Stomach (tissue), 4 donors: ENCODE data around the gene KANK3.

Source experiments
- EP300 ChIP-seq: sonication (generic); formaldehyde crosslinking; IDR thresholded peaks from one replicate; pipeline ENCODE4 v1.6.1; 2017; ENCODE audit warnings: antibody characterized with exemption
- TF ChIP-seq, protein P1 (sequence below), 7 experiments: fragments of 450-650 bp in 4 of 7; fragments of 200-600 bp in 3 of 7; sonication (generic) in 3 of 7; IDR thresholded peaks; one replicate each; pipeline ENCODE4 v1.5.1; 2016 to 2019; ENCODE audit warnings: antibody characterized with exemption in 7 of 7, control low read depth in 2 of 7, mild to moderate bottlenecking in 1 of 7

DNA sequence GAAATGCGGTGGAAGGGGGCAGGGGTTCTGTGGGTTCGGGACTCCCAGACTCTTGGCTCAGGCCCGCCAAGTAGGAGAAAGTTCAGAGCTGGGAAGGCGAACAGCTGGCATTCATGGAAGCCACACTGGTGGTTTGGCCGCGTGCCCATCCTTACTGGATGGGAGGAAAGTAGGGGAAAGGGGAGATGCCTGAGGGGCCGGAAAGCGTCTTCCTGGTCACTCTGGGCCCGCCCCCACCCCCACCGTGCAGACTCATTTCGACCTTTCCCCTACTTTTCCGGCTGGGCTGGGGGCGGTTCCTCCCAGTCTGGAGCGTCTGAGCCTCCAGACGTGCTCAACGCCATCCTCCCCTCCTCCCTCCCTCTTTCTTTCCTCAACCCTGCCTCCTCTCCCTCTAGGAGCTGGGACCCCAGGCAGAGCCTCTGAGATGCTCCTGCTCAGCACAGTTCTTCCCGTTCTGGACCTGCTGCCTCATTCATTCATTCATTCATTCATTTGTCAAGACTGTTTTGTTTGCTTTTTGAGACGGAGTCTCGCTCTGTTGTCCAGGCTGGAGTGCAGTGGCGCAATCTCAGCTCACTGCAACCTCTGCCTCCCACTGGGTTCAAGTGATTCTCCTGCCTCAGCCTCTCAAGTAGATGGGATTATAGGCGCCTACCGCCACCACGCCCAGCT is 24.4 kb upstream of the KANK3 start:
- TF ChIP-seq EP300 = no peak
- TF ChIP-seq, protein P1, sequence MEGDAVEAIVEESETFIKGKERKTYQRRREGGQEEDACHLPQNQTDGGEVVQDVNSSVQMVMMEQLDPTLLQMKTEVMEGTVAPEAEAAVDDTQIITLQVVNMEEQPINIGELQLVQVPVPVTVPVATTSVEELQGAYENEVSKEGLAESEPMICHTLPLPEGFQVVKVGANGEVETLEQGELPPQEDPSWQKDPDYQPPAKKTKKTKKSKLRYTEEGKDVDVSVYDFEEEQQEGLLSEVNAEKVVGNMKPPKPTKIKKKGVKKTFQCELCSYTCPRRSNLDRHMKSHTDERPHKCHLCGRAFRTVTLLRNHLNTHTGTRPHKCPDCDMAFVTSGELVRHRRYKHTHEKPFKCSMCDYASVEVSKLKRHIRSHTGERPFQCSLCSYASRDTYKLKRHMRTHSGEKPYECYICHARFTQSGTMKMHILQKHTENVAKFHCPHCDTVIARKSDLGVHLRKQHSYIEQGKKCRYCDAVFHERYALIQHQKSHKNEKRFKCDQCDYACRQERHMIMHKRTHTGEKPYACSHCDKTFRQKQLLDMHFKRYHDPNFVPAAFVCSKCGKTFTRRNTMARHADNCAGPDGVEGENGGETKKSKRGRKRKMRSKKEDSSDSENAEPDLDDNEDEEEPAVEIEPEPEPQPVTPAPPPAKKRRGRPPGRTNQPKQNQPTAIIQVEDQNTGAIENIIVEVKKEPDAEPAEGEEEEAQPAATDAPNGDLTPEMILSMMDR (IDR thresholded peaks at IDR 0.05) = no peak
